Neutrophil (primary cell): ENCODE data around the gene TEX35.

Source experiments
- H3K27ac ChIP-seq: fragments of 200-600 bp; sonication (generic); 2 replicates; pipeline ENCODE4 v1.5.1; 2016; ENCODE audit warnings: mild to moderate bottlenecking, moderate library complexity
- H3K27me3 ChIP-seq: fragments of 200-600 bp; sonication (generic); 2 replicates; pipeline ENCODE4 v1.6.0; 2016; ENCODE audit warnings: mild to moderate bottlenecking
- H3K36me3 ChIP-seq: fragments of 200-600 bp; sonication (generic); 2 replicates; pipeline ENCODE4 v1.5.1; 2017
- H3K4me1 ChIP-seq, 2 experiments: fragments of 200-600 bp in 1 of 2; sonication (generic) in 1 of 2; 1 replicate in 1 of 2; 2 replicates in 1 of 2; pipeline versions ENCODE4 v1.5.1 to v1.6.1; 2013 to 2016; ENCODE audit warnings: low read depth in 1 of 2, low read length in 1 of 2, mild to moderate bottlenecking in 1 of 2, moderate library complexity in 1 of 2; ENCODE audit not compliant: control insufficient read depth in 1 of 2, insufficient read depth in 1 of 2
- H3K4me3 ChIP-seq, 2 experiments: fragments of 200-600 bp in 1 of 2; sonication (generic) in 1 of 2; 1 replicate in 1 of 2; 2 replicates in 1 of 2; pipeline ENCODE4 v1.5.1; 2013 to 2016; ENCODE audit warnings: low read depth in 1 of 2, low read length in 1 of 2, mild to moderate bottlenecking in 1 of 2, moderate library complexity in 1 of 2
- H3K9me3 ChIP-seq: fragments of 200-600 bp; sonication (generic); 2 replicates; pipeline ENCODE4 v1.5.1; 2016
- TF ChIP-seq, protein P1 (sequence below): fragments of 200-600 bp; sonication (generic); IDR thresholded peaks from 2 replicates; pipeline ENCODE4 v1.5.1; 2016; ENCODE audit warnings: antibody characterized with exemption

TEX35 gene

DNA sequence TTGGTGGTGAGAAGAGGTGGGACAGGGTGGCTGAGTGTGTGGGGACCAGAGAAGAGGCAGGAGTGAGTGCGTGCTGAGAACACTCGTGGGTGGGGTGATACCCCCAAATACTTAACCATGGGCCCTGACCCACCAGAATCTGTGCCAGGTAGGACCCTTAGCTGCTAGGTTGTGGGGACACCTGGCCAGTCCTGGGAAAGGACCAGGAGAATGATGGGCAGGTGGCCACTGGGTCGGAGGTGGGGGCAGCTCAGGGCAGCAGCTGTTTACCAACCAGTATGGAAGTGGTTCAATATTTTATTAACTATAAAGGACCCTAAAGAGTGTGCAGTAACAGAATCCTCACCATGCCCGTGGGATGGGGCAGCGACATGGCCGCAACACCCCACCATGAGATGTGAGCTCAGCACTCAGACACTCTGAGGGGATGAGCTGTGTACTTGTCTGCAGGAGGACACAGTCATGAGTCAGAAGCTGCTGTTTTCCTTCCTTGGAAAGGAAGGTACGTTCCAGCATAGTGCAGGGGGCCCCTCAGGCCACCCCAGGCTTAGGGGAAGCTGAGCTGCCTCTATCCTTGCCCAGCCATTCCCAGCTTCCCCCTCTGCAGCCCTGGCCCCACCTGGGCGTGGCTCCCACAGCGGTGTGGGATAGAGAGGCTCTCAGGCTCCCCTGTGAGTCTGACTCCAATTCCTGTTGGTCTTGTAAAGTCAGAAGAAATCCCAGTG is 25.4 kb downstream of the TEX35 start:
- Histone ChIP-seq H3K4me3 (no peak overlapping the region), H3K27me3 (peaks cover 8% of the 10 kb centered on the region), H3K9me3 (no peaks in the 10 kb centered on the region), H3K4me1 (peaks cover 16 to 17% of the 10 kb centered on the region in 2 experiments), H3K27ac (no peak overlapping the region), H3K36me3 (no peaks in the 10 kb centered on the region)
- TF ChIP-seq, protein P1, sequence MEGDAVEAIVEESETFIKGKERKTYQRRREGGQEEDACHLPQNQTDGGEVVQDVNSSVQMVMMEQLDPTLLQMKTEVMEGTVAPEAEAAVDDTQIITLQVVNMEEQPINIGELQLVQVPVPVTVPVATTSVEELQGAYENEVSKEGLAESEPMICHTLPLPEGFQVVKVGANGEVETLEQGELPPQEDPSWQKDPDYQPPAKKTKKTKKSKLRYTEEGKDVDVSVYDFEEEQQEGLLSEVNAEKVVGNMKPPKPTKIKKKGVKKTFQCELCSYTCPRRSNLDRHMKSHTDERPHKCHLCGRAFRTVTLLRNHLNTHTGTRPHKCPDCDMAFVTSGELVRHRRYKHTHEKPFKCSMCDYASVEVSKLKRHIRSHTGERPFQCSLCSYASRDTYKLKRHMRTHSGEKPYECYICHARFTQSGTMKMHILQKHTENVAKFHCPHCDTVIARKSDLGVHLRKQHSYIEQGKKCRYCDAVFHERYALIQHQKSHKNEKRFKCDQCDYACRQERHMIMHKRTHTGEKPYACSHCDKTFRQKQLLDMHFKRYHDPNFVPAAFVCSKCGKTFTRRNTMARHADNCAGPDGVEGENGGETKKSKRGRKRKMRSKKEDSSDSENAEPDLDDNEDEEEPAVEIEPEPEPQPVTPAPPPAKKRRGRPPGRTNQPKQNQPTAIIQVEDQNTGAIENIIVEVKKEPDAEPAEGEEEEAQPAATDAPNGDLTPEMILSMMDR: no peak

GRCh38 chr1:178539291-178539690 is 26.4 kb downstream of the TEX35 start:
- H3K36me3 ChIP-seq: no peaks in the 10 kb centered on the region
- H3K4me1 ChIP-seq: peaks cover 16 to 17% of the 10 kb centered on the region in 2 experiments
- no peak overlapping the region for H3K27ac ChIP-seq
- TF ChIP-seq, protein P1: no peak
- no peaks in the 10 kb centered on the region for H3K9me3 ChIP-seq
- peaks cover 8% of the 10 kb centered on the region for H3K27me3 ChIP-seq
- no peak overlapping the region for H3K4me3 ChIP-seq

GRCh38 chr1:178540204-178540603 is 27.3 kb downstream of the TEX35 start:
- no peak overlapping the region for H3K27ac ChIP-seq
- H3K9me3 ChIP-seq: no peaks in the 10 kb centered on the region
- H3K4me3 ChIP-seq: no peak overlapping the region
- H3K36me3 ChIP-seq: no peaks in the 10 kb centered on the region
- TF ChIP-seq, protein P1: no peak
- peaks cover 8% of the 10 kb centered on the region for H3K27me3 ChIP-seq
- H3K4me1 ChIP-seq: peaks cover 16 to 17% of the 10 kb centered on the region in 2 experiments

- H3K27ac ChIP-seq: no peak overlapping the region
- no peak overlapping the region for H3K4me3 ChIP-seq
- H3K27me3 ChIP-seq: peaks cover 8% of the 10 kb centered on the region
- no peaks in the 10 kb centered on the region for H3K36me3 ChIP-seq
- TF ChIP-seq, protein P1: no peak
- H3K4me1 ChIP-seq: peaks cover 16 to 17% of the 10 kb centered on the region in 2 experiments
- H3K9me3 ChIP-seq: no peaks in the 10 kb centered on the region
These were observed 27.7 kb downstream of the TEX35 start for GRCh38 chr1:178540646-178541045.

GRCh38 chr1:178541379-178541778 is 28.5 kb downstream of the TEX35 start:
- H3K4me3 ChIP-seq: no peak overlapping the region
- TF ChIP-seq, protein P1: no peak
- H3K4me1 ChIP-seq: peaks cover 16 to 17% of the 10 kb centered on the region in 2 experiments

More at GRCh38 chr1:178541379-178541778, 28.5 kb downstream of the TEX35 start:
- Histone ChIP-seq H3K27ac (no peak overlapping the region), H3K27me3 (peaks cover 8% of the 10 kb centered on the region), H3K36me3 (no peaks in the 10 kb centered on the region), H3K9me3 (no peaks in the 10 kb centered on the region)
